ENCODE data around the gene IFITM10.

DNA sequence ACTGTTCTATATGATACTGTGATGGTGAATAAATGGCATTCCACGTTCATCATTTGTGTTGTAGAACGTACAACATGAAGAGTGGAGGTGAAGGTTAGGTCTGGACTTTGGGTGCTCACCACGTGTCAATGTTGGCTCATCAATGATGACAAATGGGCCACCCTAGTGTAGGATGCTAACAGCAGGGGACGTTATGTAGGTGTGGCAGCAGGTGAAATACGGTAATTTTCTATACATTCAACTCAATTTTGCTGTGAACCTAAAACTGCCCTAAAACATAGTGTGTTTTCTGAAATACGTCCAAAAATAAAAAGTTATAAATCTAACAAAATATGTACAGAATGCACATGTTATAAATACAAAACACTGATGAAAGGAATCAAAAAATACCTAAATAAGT is 47.2 kb downstream of the IFITM10 start:
- TF ChIP-seq, protein P1, sequence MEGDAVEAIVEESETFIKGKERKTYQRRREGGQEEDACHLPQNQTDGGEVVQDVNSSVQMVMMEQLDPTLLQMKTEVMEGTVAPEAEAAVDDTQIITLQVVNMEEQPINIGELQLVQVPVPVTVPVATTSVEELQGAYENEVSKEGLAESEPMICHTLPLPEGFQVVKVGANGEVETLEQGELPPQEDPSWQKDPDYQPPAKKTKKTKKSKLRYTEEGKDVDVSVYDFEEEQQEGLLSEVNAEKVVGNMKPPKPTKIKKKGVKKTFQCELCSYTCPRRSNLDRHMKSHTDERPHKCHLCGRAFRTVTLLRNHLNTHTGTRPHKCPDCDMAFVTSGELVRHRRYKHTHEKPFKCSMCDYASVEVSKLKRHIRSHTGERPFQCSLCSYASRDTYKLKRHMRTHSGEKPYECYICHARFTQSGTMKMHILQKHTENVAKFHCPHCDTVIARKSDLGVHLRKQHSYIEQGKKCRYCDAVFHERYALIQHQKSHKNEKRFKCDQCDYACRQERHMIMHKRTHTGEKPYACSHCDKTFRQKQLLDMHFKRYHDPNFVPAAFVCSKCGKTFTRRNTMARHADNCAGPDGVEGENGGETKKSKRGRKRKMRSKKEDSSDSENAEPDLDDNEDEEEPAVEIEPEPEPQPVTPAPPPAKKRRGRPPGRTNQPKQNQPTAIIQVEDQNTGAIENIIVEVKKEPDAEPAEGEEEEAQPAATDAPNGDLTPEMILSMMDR (IDR thresholded peaks at IDR 0.05), result no peak
- TF ChIP-seq POLR2A (IDR thresholded peaks at IDR 0.05), result no peak

All from heart left ventricle (tissue), 13 donors.